Skeletal muscle cell (primary cell): ENCODE measurements around the gene TICAM2.

Experiments
- DNase-seq: peaks from one replicate; pipeline ENCODE4 v3.0.0-alpha.2; 2010; ENCODE audit warnings: low read depth
- H3K4me3 ChIP-seq: 2 replicates; pipeline ENCODE4 v1.5.1; 2011; ENCODE audit warnings: low read depth, mild to moderate bottlenecking, control low read depth, low read length, moderate library complexity

Gene TICAM2

DNA sequence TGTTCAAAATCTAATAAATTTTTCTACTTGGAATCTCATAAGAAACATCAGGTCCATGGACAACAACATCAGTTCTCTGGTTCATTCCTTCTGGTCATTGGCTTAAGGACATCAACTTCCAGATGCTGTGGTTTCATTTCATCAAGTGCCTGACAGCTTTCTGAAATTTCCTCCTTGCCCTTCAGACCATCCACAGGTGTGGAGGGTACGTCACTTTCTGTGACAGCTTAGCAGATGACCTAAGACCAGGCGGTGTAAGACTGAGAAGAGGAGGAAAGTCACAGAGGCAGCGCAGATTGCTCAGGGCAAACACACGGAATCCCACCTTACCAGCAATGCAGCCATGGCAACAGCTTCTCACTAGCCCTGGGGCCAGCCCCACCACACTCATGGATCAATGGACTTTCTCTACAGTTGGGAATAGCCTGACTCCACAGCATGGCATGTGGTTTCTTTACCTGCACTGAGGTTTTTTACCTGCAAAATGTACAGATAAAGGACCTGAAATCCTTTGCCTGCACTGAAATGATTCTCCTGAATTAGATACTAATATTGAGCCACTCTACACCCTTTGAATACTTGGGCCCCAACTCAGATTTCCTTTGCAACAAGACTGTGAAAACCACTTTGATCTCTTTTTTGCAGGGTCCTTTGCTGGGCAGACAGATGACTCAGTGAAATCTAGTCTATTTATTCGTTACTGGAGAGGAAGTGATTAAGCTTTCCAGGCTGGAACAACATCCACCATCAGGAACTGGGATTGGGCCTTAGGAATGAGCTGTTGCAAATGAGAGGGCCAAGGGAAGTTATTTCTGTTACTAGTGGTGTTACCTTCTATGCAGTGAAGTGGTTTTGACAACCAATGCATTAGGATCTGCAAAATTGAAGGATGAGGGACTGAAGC is 26.9 kb downstream of the TICAM2 start:
- no peak overlapping the region for H3K4me3 ChIP-seq
- peak; percentile 52 for DNase-seq

DNA sequence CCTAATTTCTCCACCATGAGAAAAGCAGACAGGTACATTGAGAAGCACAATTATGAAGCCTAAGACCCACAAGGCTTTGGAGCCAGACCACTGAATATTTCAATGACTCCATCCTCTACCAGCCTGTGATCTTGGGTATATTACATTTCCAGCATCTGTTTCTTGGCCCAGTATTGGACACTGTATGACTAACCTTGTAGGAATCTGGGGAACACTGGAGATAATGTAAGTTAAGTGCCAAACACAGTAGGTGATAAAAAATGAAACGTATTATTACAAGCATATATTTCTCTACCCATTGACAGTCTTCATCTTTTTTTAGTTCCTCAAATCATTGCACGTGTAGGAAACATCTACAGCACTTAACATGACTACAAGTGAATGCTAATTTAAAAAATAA is 29.1 kb downstream of the TICAM2 start:
- no peak overlapping the region for H3K4me3 ChIP-seq
- DNase-seq, result no peak

DNA sequence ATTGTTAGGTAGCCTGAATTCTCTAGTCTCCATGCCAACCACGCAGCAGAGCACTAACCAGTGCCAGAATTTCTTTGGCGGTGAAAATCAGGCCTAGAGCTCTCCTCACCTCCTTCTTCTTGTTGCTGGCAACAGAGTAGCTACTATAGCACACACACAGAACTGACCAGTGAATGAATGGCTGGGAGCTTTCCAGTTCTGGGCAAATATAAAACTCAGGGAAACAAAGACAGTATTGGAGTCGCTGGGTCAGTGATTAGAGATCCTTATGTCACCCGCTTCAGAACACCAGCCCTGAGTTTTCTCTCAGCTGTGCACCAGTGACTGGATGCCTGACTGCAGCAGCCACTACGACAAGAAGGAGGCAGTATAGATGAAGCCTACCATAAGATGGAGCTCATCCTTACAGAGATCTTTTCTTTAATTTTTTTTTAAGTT is 30.8 kb downstream of the TICAM2 start:
- no peak overlapping the region for H3K4me3 ChIP-seq
- DNase-seq, result no peak

DNA sequence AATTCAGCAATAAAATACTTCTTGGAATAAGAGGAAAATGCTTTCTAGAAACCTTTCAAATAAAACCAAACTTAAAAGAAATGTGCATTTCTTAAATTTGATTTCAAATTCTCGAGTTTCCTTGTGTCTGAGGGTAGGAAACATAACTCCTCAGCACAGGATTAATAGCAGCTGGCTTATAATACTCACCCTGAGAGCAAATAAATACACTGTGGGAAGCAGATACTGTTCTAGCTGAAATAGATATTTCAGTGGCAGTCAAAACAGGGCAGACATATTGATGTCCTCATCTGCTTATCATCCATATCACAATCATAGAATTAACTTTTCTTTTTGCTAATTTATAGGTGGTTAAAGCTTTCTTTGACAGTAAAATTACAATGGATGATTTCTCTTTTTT is 33.6 kb downstream of the TICAM2 start:
- H3K4me3 ChIP-seq, result no peak overlapping the region
- no peak for DNase-seq

DNA sequence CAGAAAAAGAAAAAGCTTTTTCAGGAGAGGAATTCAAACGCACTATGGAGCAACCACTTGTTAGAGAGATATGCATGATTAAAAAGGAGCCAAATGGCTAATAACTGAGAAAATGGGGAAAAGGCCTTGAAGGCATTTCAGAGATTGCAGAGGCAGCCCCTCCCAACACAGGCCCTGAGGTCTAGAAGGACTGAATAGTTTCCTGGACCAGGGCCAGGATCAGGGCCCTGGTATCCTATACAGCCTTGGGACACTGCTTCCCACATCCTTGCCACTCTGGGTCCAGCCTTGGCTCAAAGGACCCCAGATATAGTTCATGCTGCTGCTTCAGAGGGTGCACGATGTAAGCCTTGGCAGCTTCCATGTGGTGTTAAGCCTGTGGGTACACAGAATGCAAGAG is 37.0 kb downstream of the TICAM2 start:
- no peak for DNase-seq
- H3K4me3 ChIP-seq, result no peak overlapping the region

DNA sequence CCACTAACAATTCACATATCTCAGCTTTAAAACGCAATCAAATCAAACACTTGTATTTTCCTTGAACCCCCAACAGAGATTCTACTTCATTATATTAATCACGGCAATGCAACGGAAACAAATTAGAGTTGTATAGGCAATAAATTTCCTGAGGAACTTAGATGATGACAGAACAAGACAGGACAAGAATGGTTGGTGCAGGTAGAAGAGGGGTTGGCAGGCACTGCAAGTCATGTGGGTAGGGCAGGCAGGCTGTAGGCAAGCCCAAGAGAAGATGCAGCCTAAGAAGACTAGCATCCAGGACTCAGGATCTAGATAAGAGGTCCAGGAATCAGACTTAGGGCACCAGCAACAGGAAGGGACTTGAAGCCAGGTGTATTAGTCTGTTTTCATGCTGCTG is 41.1 kb downstream of the TICAM2 start:
- DNase-seq, result no peak
- H3K4me3 ChIP-seq, result no peak overlapping the region

DNA sequence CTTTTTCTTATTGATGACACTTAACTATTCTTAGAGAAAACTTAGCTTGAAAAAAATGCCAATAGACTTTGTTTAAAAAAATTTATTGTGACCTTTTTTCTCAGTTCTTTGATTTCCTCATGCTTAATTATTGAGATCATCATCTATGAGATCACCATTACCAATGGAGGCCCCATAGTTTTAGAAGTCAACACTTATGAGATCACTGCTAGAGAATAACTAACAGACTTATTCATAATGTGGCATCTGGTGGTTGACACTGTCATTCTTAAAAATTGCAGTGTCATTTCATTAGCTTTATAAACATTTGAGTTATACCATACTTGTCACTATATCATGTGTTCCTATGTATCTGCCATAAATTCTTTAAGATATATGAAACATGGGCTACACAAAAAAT is 42.8 kb downstream of the TICAM2 start:
- DNase-seq, result peak; percentile 66
- no peak overlapping the region for H3K4me3 ChIP-seq

DNA sequence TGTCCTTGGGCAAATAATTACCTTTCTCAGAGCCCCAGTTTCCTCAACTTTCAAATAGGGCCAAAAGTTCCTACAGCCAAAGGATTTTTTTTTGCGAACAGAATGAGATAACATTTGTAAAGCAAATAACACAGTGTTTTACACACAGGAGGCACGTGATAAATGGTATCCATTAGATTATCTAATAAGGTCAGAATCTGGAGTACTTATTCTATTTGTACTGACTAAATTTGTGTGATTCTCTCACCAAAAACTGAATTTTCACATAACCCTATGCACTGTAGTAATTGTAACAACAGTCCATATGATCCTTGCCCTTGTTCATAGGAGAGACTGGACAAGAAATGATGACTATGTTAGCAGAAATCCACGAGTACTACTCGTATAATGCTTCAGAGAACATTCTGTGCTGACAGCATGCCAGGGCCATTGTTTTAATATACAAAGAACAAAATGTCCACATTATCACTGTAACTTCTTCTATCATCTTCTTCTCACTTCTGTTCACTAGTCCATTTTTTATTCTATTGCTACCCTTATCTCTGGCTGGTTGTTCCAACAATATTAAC is 43.8 kb downstream of the TICAM2 start:
- no peak overlapping the region for H3K4me3 ChIP-seq
- peak; percentile 85 for DNase-seq

DNA sequence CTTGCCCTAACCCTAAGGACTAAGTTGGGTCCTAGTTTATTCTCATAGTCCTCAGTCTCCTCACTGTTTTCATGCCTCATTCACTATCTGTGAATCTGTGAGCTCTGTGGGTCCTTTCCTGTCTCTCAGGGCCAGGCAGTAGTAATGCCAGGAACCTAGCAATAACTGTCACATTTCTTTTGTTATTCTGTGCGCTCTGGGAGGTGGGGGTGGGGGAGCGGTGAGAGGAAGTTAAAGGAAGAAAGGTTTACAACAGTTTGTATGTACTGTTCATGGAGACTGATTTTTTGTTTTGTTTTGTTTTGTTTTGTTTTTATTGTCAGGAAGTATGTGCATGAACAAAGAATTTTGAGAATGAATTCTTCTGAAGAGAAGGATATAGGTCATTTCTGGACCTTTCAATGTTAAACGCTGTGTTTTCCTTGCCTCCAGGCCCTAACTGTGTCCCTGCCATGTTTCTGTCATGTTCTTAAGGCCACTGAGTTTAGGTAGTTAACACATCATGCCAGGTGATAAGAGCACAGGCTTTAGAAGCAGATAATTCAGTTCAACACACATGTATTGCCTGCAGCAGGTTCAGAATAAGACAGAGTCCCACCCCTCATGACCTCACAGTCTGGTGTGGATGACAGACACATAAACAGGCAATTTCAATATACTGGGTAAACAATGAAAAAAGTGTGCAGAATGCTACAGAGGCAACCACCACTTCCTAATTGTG is 44.5 kb downstream of the TICAM2 start:
- no peak for DNase-seq
- no peak overlapping the region for H3K4me3 ChIP-seq

DNA sequence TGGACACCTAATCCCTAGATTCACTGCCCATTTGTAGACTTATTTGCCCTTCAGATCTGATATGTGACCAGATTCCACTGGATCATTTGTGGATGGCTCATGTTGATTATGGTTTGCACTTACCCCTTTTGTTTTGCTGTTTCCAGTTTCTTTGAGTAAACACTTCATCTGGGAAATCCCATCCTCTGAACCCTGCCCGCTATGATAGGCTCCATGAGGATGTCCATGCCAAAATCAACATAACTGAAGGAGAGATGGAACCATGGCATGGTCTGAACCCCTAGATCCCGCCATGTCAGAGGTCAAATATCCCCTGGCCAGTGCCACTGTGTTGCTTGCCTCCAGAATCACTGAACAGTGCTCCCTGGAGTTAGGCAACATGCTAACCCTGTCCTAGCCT is 46.0 kb downstream of the TICAM2 start:
- DNase-seq, result no peak
- H3K4me3 ChIP-seq, result no peak overlapping the region

DNA sequence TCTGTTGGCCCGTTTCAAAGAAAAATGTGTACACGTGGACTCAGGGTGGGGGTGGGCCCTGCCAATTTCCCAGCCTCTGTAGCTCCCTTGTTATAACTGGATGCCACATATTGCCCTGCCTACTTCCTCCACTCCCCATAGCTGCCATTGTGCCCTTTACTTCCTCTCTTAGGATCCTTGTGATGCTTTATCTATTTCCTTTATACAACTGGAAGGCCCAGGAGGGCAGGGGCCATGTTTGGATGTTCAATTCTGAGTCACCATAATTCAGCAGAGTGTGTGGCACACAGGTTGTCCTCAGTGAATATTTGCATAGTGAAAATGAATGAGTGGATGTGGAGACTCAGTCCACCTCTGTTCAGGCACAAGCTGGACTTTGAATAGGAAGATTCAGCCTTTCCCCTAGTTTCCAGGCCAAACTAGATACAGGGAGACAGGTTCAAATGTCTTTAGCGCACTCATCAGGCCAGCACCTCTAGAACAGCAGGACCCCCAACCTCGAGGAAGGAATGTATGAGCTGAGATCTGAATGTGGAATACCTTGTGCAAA is 47.1 kb downstream of the TICAM2 start:
- no peak for DNase-seq
- no peak overlapping the region for H3K4me3 ChIP-seq

DNA sequence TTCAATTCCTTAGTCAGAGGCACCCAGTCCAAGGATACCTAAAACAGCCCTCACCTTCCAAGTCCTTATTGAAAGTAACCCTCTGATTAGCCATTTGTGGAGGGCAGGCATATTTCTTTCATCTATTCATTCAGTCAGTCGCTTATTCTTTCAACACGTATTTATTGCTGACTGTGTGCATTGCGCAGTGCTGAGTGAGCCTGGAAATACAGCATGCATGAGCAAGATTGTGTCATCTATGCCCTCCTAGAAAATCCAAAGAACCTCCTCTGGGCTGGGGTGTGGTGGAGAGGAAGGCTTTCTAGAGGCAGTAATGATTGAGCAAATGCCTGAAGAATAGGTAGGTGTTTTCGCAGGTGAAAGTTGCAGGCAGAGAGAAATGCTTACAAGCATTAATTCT is 49.2 kb downstream of the TICAM2 start:
- DNase-seq, result no peak
- H3K4me3 ChIP-seq, result no peak overlapping the region

DNA sequence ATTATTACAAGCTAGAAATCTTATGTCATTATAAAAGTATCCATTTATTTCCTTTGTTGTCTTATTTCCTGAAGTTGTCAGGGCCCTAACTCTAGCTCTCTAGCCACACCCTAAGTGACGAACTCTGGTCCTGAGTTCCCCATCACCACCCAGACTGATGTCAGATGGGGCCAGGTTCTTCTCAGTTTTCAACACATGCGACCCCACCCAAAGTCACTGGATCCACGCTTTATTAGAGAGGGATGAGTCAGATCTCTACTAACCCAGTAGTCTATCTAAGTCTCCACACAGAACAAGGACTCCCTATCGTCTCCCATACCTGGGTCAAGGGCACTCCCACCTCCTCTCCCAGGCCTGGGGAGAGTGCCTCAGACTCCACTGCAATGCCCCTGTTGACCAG is 50.9 kb downstream of the TICAM2 start:
- H3K4me3 ChIP-seq, result no peak overlapping the region
- DNase-seq, result peak; percentile 32

DNA sequence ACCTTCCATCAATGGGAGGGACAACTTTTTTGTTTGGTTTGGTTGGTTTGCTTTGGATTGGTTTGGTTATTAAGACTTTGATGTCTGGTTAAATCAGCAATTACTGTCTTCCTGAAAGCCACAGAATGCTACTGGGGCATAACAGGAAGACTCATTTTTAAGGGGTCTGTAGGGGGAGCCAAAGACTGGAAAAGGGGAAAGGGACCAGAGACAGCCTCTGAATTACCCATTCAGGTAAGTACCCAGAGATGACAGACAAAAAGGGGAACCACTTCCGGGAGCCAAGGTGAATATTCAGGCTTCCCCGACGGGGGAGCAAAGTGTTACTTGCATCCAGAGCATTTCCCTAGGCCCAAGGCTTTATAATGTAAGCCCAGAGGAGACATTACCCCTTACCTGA is 53.1 kb downstream of the TICAM2 start:
- no peak for DNase-seq
- H3K4me3 ChIP-seq, result no peak overlapping the region

DNA sequence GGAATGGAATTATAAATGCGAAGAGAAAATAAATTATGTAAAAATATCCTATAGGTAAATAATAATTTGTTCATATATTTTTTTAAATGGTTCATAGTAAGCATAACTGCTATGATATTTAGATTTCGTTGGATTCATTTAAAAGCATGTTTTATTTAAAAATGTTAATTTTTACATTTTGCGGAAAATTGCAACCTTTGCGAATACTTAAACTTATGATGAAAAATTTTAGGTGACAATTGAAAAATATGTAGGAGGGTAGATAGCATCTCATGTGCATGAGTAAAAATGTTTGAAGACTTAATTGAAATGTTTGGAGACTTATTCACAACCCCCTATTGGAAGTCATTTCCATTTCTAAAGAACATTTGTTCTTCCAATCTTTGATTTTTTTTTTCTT is 53.6 kb downstream of the TICAM2 start:
- H3K4me3 ChIP-seq, result no peak overlapping the region
- DNase-seq, result no peak

DNA sequence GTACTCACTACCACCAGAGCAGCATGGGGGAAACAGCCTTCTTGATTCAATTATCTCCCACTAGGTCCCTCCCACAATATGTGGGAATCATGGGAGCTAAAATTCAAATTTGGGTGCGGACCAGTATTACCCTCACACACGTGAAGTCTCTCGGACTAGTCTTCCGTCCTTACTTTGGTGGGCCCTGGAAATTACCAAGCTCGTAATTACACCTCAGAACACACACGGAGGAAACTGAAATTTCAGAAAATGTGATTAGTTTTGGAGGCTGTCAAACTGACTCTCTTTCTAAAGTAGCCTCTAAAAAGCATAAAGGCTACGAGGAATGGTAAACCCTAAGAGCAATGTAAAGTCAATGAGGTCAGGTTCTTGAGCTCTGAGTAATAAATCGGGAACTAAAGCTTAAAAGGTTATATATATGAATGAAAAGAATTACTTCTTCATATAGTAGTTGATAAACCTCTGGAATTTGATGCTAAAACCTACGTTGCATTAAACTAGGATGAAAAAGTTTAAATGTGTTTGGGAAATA is 56.9 kb downstream of the TICAM2 start:
- no peak overlapping the region for H3K4me3 ChIP-seq
- no peak for DNase-seq

DNA sequence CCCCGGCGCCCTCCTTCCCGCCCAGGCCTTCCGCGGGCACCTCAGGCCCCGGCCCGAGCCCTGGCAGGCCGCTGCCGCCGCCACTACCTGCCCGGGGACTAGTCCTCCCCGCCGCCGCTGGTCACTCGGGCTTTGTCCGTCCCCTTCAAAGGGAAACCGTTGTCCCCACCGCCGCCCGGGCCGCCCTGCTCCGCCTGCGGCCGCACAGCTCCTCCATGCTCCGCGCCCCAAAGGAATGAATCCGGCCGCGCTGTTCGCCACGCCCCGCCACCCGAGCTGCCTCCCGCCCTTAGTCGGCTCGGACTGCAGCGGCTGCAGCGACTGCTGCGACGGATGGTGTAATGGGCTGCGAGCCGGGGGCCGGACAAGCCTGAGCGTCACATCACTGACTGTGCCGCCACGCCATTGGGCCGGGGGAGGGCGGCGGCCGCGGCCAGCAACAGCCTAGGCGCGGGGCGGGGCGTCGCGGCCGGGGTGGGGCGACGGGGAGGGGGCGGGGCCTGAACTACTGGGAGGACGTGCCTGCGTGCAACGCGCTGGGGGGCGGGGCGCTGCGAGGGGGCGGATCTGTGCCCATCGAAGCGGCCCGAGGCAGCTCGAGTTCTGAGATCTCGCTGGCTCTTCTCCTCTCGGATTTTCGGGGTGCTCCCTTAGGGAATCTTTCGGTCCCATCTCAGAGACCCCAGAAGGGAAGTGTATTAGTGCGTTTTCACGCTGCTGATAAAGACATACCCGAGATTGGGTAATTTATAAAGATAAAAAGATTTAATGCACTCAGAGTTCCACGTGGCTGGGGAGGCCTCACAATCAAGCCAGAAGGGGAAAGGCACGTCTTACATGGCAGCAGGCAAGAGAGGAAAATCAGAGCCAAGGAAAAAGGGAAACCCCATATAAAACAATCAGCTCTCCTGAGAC is 57.6 kb downstream of the TICAM2 start, which contains the start of gene FEM1C:
FEM1C (minus strand) TSS at position 340 of the 915 bp plus-strand sequence. CDS start 1,282 bp downstream, outside the sequence.
- H3K4me3 ChIP-seq, result peak within 1 kb of the TSS; percentile 87
- DNase-seq, result peak; percentile 95

DNA sequence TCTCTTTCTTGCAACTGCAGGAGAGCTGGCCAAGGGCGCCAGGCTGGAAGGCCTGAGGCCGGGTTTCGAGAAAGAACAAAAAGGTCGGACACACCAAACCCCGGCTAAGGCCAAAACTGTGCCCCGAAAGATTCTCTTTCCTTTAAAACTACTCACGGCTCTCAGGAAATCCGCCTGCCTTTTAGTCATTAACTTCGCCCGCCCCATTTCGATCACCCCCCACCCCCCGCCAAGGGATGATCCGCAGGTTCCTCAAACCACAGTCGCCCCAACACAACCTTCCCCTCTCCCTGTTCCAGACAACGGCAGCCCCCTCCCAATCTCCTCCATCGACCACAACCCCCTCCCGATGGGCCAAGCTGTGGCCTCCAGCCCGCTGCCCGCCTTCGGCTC is 58.2 kb downstream of the TICAM2 start:
- no peak for DNase-seq
- H3K4me3 ChIP-seq, result peak overlapping the region; percentile 87
